Measurements from ENCODE around the gene VSTM2L. TPM values are rescaled to one million over a fixed set of nuclear protein-coding genes. Genes with fewer than 3 reads are reported as not detected.

The VSTM2L gene
- total and polyA plus RNA-seq, 2 donors (not counting 3 experiments of a cell fraction or from before 2014, with no cell fraction given) = 0.18 TPM; not detected in 1

GRCh38 chr20:37880726-37881591, 22.0 kb upstream of the VSTM2L start:
- Histone ChIP-seq H3K27ac (ENCODE audit: insufficient read depth, low read depth, low read length) (no peak overlapping the region), H3K79me2 (ENCODE audit: control insufficient read depth, insufficient read depth, low read length) (no peaks in the 10 kb centered on the region), H2AFZ (ENCODE audit: low read depth, low read length) (no peak overlapping the region), H3K27me3 (ENCODE audit: control insufficient read depth in 2 of 2, insufficient read depth in 2 of 2, low read length in 2 of 2) (no peaks in the 10 kb centered on the region), H3K4me2 (ENCODE audit: insufficient read depth, low read length) (no peak overlapping the region), H3K9me3 (replicated peaks; ENCODE audit: control insufficient read depth, insufficient read depth, low read length) (no peaks in the 10 kb centered on the region), H3K9me1 (replicated peaks; ENCODE audit: control insufficient read depth, extremely low read depth, insufficient read depth, low read length) (no peaks in the 10 kb centered on the region), H3K4me1 (ENCODE audit: control insufficient read depth, extremely low read depth, insufficient read depth, low read length) (no peaks in the 10 kb centered on the region), H4K20me1 (replicated peaks; ENCODE audit: control insufficient read depth, extremely low read depth, insufficient read depth, low read length) (no peaks in the 10 kb centered on the region), H3K4me3 (replicated peaks in 1 of 3; ENCODE audit: insufficient read depth in 1 of 3, low read depth in 1 of 3, low read length in 3 of 3) (no peak overlapping the region), H3K36me3 (ENCODE audit: control insufficient read depth in 2 of 2, extremely low read depth in 1 of 2, insufficient read depth in 2 of 2, low read length in 2 of 2) (no peaks in the 10 kb centered on the region), H3K9ac (replicated peaks; ENCODE audit: extremely low read depth, insufficient read depth, low read length) (no peak overlapping the region)
- DNase-seq (ENCODE audit: low read depth, low spot score) = no peak
- FAIRE-seq = no peak
- TF ChIP-seq EZH2 (IDR thresholded peaks at IDR 0.05; ENCODE audit: borderline replicate concordance, low read depth, low read length, severe bottlenecking) (no peak), FOS (IDR thresholded peaks at IDR 0.05; ENCODE audit: borderline replicate concordance, insufficient read depth, low read length) (no peak), POLR2AphosphoS5 (IDR thresholded peaks at IDR 0.05; ENCODE audit: insufficient read depth, low read depth, low read length) (no peak), JUN (IDR thresholded peaks at IDR 0.05; ENCODE audit: borderline replicate concordance, insufficient read depth, insufficient read length, low read depth) (no peak), MYC (IDR thresholded peaks at IDR 0.05; ENCODE audit: low read depth, low read length) (no peak), POLR2A (IDR thresholded peaks at IDR 0.05; ENCODE audit: low read depth, low read length) (no peak), GATA2 (IDR thresholded peaks at IDR 0.05; ENCODE audit: insufficient read depth, insufficient read length, low read depth, low read length) (no peak)
- TF ChIP-seq, protein P1, sequence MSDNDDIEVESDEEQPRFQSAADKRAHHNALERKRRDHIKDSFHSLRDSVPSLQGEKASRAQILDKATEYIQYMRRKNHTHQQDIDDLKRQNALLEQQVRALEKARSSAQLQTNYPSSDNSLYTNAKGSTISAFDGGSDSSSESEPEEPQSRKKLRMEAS (IDR thresholded peaks at IDR 0.05; ENCODE audit: insufficient read depth, insufficient read length) = no peak
- TF ChIP-seq, protein P2, sequence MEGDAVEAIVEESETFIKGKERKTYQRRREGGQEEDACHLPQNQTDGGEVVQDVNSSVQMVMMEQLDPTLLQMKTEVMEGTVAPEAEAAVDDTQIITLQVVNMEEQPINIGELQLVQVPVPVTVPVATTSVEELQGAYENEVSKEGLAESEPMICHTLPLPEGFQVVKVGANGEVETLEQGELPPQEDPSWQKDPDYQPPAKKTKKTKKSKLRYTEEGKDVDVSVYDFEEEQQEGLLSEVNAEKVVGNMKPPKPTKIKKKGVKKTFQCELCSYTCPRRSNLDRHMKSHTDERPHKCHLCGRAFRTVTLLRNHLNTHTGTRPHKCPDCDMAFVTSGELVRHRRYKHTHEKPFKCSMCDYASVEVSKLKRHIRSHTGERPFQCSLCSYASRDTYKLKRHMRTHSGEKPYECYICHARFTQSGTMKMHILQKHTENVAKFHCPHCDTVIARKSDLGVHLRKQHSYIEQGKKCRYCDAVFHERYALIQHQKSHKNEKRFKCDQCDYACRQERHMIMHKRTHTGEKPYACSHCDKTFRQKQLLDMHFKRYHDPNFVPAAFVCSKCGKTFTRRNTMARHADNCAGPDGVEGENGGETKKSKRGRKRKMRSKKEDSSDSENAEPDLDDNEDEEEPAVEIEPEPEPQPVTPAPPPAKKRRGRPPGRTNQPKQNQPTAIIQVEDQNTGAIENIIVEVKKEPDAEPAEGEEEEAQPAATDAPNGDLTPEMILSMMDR (IDR thresholded peaks at IDR 0.05; ENCODE audit: extremely low read depth in 1 of 2, insufficient read depth in 1 of 2, low read depth in 1 of 2, low read length in 2 of 2) = no peak
- intact Hi-C loops (cut with micrococcal nuclease) (no loop called here), dilution Hi-C loops (cut with MboI; ENCODE audit: extremely low pct_ligation_motif_present, low sequenced_read_pairs) (no loop called here)
- ChIA-PET CTCF (no interaction called here), POLR2A (interaction anchor here (0.6 kb wide), 1 partner anchor 451 kb away, joined by 3 read pairs; no protein-coding TSS in a partner anchor)
- BruUV-seq (replicated peaks) = no TSS peak
